IMR-90 (cell line): ENCODE results near the gene OSBPL6. TPM values are rescaled to one million over a fixed set of nuclear protein-coding genes. Genes with fewer than 3 reads are reported as not detected.

Experiments
- ATAC-seq: fragments of 200-7000 bp; cut with Tn5 transposase; 2 replicates; pipeline ENCODE4 v1.9.1; 2020; ENCODE audit warnings: low read depth, mild to moderate bottlenecking, moderate library complexity
- BruUV-seq: library from RNA; stranded (reverse); fragments of 400-500 nt; replicated peaks from 2 replicates; lab custom pipeline; 2021; lab: Mats Ljungman, UMichigan
- CTCF ChIA-PET: fragments of 300-600 bp; formaldehyde crosslinking; extraction: SDS; loops from one replicate; lab custom pipeline; 2021; ENCODE audit warnings: antibody characterized with exemption; lab: Yijun Ruan, JAX
- POLR2A ChIA-PET: fragments of 300-600 bp; sonication (Branson Sonifier 250); formaldehyde crosslinking; loops from one replicate; lab custom pipeline; 2022; ENCODE audit warnings: antibody characterized with exemption; ENCODE audit not compliant: unreplicated experiment; lab: Charles Lee
- DNase-seq: peaks from one replicate; pipeline ENCODE4 v3.0.0; 2013
- H2AFZ ChIP-seq: replicated peaks from 2 replicates; pipeline ENCODE3; 2013; ENCODE audit warnings: low read length, mild to moderate bottlenecking; ENCODE audit not compliant: poor library complexity
- H2AK5ac ChIP-seq: 2 replicates; pipeline ENCODE4 v1.6.1; 2013; ENCODE audit warnings: low read depth, low read length, inconsistent platforms
- H2AK9ac ChIP-seq: replicated peaks from 2 replicates; pipeline ENCODE3; 2013; ENCODE audit warnings: mild to moderate bottlenecking, low read depth, low read length, moderate library complexity; ENCODE audit not compliant: poor library complexity
- H2BK120ac ChIP-seq: 2 replicates; pipeline ENCODE4 v1.6.1; 2013; ENCODE audit warnings: low read depth, low read length, inconsistent platforms
- H2BK15ac ChIP-seq: 3 replicates; pipeline ENCODE4 v1.6.1; 2013; ENCODE audit warnings: low read depth, low read length, inconsistent platforms
- H2BK20ac ChIP-seq: 2 replicates; pipeline ENCODE4 v1.6.1; 2013; ENCODE audit warnings: low read depth, mild to moderate bottlenecking, inconsistent platforms, low read length, moderate library complexity
- H2BK5ac ChIP-seq: 2 replicates; pipeline ENCODE4 v1.6.1; 2013; ENCODE audit warnings: mild to moderate bottlenecking, low read depth, low read length, inconsistent platforms; ENCODE audit not compliant: poor library complexity, severe bottlenecking
- H3K14ac ChIP-seq: replicated peaks from 2 replicates; pipeline ENCODE4 v1.6.1; 2013; ENCODE audit warnings: low read depth, low read length, inconsistent platforms
- H3K18ac ChIP-seq: 2 replicates; pipeline ENCODE4 v1.6.1; 2013; ENCODE audit warnings: low read depth, low read length, control low read depth
- H3K23ac ChIP-seq: 2 replicates; pipeline ENCODE4 v1.6.1; 2013; ENCODE audit warnings: low read depth, low read length, inconsistent platforms
- H3K27ac ChIP-seq: 2 replicates; pipeline ENCODE4 v1.5.1; 2013; ENCODE audit warnings: mild to moderate bottlenecking, control low read depth, low read length; ENCODE audit not compliant: insufficient read depth
- H3K27me3 ChIP-seq: 2 replicates; pipeline ENCODE4 v1.6.1; 2013; ENCODE audit warnings: low read length; ENCODE audit not compliant: control insufficient read depth, insufficient read depth
- H3K36me3 ChIP-seq: 2 replicates; pipeline ENCODE4 v1.6.1; 2013; ENCODE audit warnings: low read length, mixed read lengths; ENCODE audit not compliant: control insufficient read depth, insufficient read depth
- H3K4ac ChIP-seq: 2 replicates; pipeline ENCODE4 v1.6.1; 2013; ENCODE audit warnings: low read depth, low read length, inconsistent platforms
- H3K4me1 ChIP-seq: 2 replicates; pipeline ENCODE4 v1.6.1; 2013; ENCODE audit warnings: low read length, mixed read lengths; ENCODE audit not compliant: control insufficient read depth, insufficient read depth
- H3K4me2 ChIP-seq: 2 replicates; pipeline ENCODE4 v1.6.1; 2013; ENCODE audit warnings: low read depth, mild to moderate bottlenecking, control low read depth, low read length, moderate library complexity
- H3K4me3 ChIP-seq: 2 replicates; pipeline ENCODE4 v1.5.1; 2013; ENCODE audit warnings: low read depth, mild to moderate bottlenecking, control low read depth, low read length, moderate library complexity; ENCODE audit not compliant: insufficient read depth
- H3K56ac ChIP-seq: 2 replicates; pipeline ENCODE4 v1.6.1; 2013; ENCODE audit warnings: low read length, inconsistent platforms; ENCODE audit not compliant: insufficient read depth; ENCODE audit errors: extremely low read depth
- H3K79me1 ChIP-seq, 2 experiments: 2 replicates each; pipeline ENCODE4 v1.6.1; 2013; ENCODE audit warnings: low read length in 2 of 2, inconsistent platforms in 1 of 2, low read depth in 1 of 2
- H3K9ac ChIP-seq: 2 replicates; pipeline ENCODE4 v1.6.1; 2013; ENCODE audit warnings: low read depth, low read length, control low read depth
- H3K9me1 ChIP-seq: 2 replicates; pipeline ENCODE4 v1.6.1; 2013; ENCODE audit warnings: low read length, inconsistent platforms; ENCODE audit not compliant: insufficient read depth
- H3K9me3 ChIP-seq: 2 replicates; pipeline ENCODE4 v1.6.1; 2013; ENCODE audit warnings: low read length; ENCODE audit not compliant: control insufficient read depth, insufficient read depth
- H4K20me1 ChIP-seq: 2 replicates; pipeline ENCODE4 v1.6.1; 2013; ENCODE audit warnings: low read length, inconsistent platforms; ENCODE audit not compliant: insufficient read depth
- H4K5ac ChIP-seq: 2 replicates; pipeline ENCODE4 v1.6.1; 2013; ENCODE audit warnings: mild to moderate bottlenecking, low read depth, low read length, control low read depth
- H4K8ac ChIP-seq, 2 experiments: 2 replicates each; pipeline ENCODE4 v1.6.1; 2013; ENCODE audit warnings: low read depth in 2 of 2, low read length in 2 of 2, control low read depth in 1 of 2, inconsistent platforms in 1 of 2
- H4K91ac ChIP-seq: 2 replicates; pipeline ENCODE4 v1.6.1; 2013; ENCODE audit warnings: low read depth, low read length, inconsistent platforms; ENCODE audit not compliant: insufficient read depth
- CTCF ChIP-seq: conservative IDR thresholded peaks from 2 replicates; pipeline ENCODE4 v1.5.1; 2012; ENCODE audit warnings: mild to moderate bottlenecking, low read depth, low read length, improper control_type of control experiment
- ELK1 ChIP-seq: fragments of 150-350 bp; IDR thresholded peaks from 2 replicates; pipeline ENCODE4 v1.6.1; 2016; ENCODE audit warnings: low read depth, mild to moderate bottlenecking, low read length, moderate library complexity, borderline replicate concordance
- MAZ ChIP-seq: IDR thresholded peaks from 2 replicates; pipeline ENCODE4 v1.6.1; 2012; ENCODE audit warnings: low read depth, mild to moderate bottlenecking, low read length, improper control_type of control experiment, moderate library complexity, borderline replicate concordance
- RAD21 ChIP-seq: IDR thresholded peaks from 2 replicates; pipeline ENCODE4 v1.6.1; 2012; ENCODE audit warnings: low read length, improper control_type of control experiment
- SMC3 ChIP-seq: fragments of 150-350 bp; IDR thresholded peaks from 2 replicates; pipeline ENCODE4 v1.6.1; 2016; ENCODE audit warnings: low read depth, mild to moderate bottlenecking, antibody characterized with exemption, low read length, moderate library complexity
- WGBS, 2 experiments: methylation state at CpG; one replicate each; pipeline versions ENCODE4 v1.1.5 to v1.1.7; 2013; ENCODE audit warnings: missing lambda C conversion rate in 2 of 2; ENCODE audit not compliant: insufficient read length in 1 of 2; ENCODE audit errors: extremely low coverage in 2 of 2; 5-methylcytosine and 5-hydroxymethylcytosine counted together
- dilution Hi-C: fragments of 300-500 bp; cut with HindIII; formaldehyde crosslinking; loops from one replicate; pipeline ENCODE4 v1.14.3; 2018; ENCODE audit warnings: low sequenced_read_pairs; ENCODE audit not compliant: unreplicated experiment
- in situ Hi-C: fragments of 300-500 bp; cut with MboI; formaldehyde crosslinking; loops from 3 replicates; pipeline ENCODE4 v1.14.3; 2019; ENCODE audit warnings: low sequenced_read_pairs, inconsistent platforms, mixed read lengths
- intact Hi-C: fragments of 100-400 bp; cut with micrococcal nuclease; formaldehyde crosslinking; loops from 2 replicates; pipeline ENCODE4 v1.10.0; 2022
- polyA plus RNA-seq, 3 experiments: library from polyadenylated mRNA; depleted of rRNA; stranded (reverse); fragments of >200 nt; gene quantifications; 2 replicates each; pipeline ENCODE4 v1.2.3, GENCODE V29; 2012; ENCODE audit warnings: low replicate concordance in 1 of 3
- total RNA-seq: library from RNA; depleted of rRNA; stranded (reverse); fragments of >200 nt; gene quantifications from 2 replicates; pipeline ENCODE4 v1.2.3, GENCODE V29; 2012

Gene OSBPL6
- total and polyA plus RNA-seq, 2 of the 4 experiments (the other 2 are of a cell fraction) = 3.2 to 3.7 TPM

GRCh38 chr2:178419123-178419522 lies 224.8 kb downstream of the OSBPL6 start:
- no peak overlapping the region for H2AFZ ChIP-seq
- in situ Hi-C loops (loop anchor here (5.0 kb wide), 1 partner anchor 287 kb away; no protein-coding TSS in a partner anchor), dilution Hi-C loops (no loop called here), intact Hi-C loops (loop anchor here (1.0 to 2.0 kb wide), 2 partner anchors 307 to 438 kb away; partner anchors contain the start of gene RBM45)
- no peak overlapping the region for H4K91ac ChIP-seq
- BruUV-seq = no TSS peak
- 0 out of 2 replicates have a peak, but pooled peaks cover 2% of the 10 kb centered on the region for H3K4me1 ChIP-seq
- H2AK5ac ChIP-seq = no peak overlapping the region
- ChIA-PET POLR2A (interaction anchor here (0.6 to 0.9 kb wide), 2 partner anchors 36 to 63 kb away, joined by 4 to 12 read pairs; no protein-coding TSS in a partner anchor), CTCF (interaction anchor here (0.7 to 2.7 kb wide), 15 partner anchors 13 to 307 kb away, joined by 3 to 18 read pairs (median 4); partner anchors contain the start of gene RBM45)
- TF ChIP-seq RAD21 (peak; percentile 60), ELK1 (no peak), CTCF (peak; percentile 53), SMC3 (peak; percentile 47; the same call in 1 of the 2 replicates), MAZ (no peak)
- no peak overlapping the region for H2BK5ac ChIP-seq
- DNase-seq = peak; percentile 61
- H3K27ac ChIP-seq = no peak overlapping the region
- H2BK120ac ChIP-seq = no peak overlapping the region
- H2AK9ac ChIP-seq = no peak overlapping the region
- H3K36me3 ChIP-seq = no peaks in the 10 kb centered on the region
- H3K18ac ChIP-seq = no peak overlapping the region
- no peak overlapping the region for H3K4ac ChIP-seq
- H3K4me2 ChIP-seq = no peak overlapping the region
- H4K20me1 ChIP-seq = no peaks in the 10 kb centered on the region
- H3K27me3 ChIP-seq = no peaks in the 10 kb centered on the region
- H3K79me1 ChIP-seq = peaks cover 20 to 40% of the 10 kb centered on the region in 2 experiments
- no peak overlapping the region for H3K9ac ChIP-seq
- H4K8ac ChIP-seq = no peak overlapping the region
- no peak overlapping the region for H3K23ac ChIP-seq
- H3K9me1 ChIP-seq = peaks cover 3% of the 10 kb centered on the region; the same call in 1 of the 2 replicates
- no peaks in the 10 kb centered on the region for H3K9me3 ChIP-seq
- no peak overlapping the region for H4K5ac ChIP-seq
- ATAC-seq = peak; percentile 63
- H3K4me3 ChIP-seq = no peak overlapping the region
- no CpG with 5 or more reads among the region's 1 CpG for WGBS, 2 experiments
- H3K56ac ChIP-seq = no peak overlapping the region
- no peak overlapping the region for H2BK20ac ChIP-seq
- H3K14ac ChIP-seq = no peak overlapping the region
- H2BK15ac ChIP-seq = no peak overlapping the region
